SKM-1 treated with dmso at 0.1 percent for 144 hours (cell line): ENCODE results near the gene FAM83F.
A peak's percentile ranks its signal among the peaks of the same experiment; 100 is the strongest.
"Not testable (repeated sequence)": the region's sequence is repeated elsewhere in the genome, so short reads cannot be mapped to it uniquely, and the experiment has no call there.

Experiments
- DNase-seq: peaks from one replicate; lab custom pipeline; 2025; ENCODE audit not compliant: unreplicated experiment; lab: John Stamatoyannopoulos, UW

Gene FAM83F

DNA sequence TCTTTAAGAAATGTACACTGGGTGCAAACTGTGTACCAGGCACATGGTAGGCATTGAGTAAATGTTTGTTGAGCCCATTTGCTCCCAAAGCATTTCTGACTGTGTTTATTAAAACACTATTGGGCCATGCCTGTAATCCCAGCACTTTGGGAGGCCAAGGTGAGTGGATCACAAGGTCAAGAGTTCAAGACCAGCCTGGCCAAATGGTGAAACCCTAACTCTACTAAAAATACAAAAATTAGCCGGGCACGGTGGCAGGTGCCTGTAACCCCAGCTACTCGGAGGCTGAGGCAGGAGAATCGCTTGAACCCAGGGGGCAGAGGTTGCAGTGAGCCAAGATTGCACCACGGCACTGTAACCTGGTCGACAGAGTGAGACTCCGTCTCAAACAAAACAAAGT is 1.9 kb upstream of the FAM83F start:
- DNase-seq, result not testable (repeated sequence)

DNA sequence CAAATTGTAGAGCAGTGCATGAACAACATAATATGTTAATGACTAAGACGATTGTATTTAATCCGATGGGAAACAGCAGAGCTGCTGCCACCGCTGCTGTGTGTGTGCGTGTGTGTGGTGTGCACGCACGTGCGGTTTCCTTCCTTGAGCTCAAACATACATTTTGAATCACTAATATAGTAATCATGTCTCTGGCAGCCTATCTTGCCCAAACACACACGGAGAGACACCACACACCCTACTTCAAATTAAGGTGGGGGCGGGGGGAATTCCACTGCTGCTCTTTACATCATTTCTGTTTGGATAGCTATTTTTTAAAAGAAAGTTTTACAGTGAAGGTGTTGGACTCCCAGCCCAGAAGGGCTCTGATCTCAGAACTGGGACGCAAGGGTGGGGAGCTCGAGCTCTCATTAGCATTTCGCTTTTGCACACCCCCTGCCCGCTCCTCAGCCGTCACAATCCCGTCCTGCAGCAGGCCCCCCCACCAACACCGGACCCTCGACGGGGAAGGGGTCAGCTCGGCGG is 651 bp upstream of the FAM83F start:
- no peak for DNase-seq

DNA sequence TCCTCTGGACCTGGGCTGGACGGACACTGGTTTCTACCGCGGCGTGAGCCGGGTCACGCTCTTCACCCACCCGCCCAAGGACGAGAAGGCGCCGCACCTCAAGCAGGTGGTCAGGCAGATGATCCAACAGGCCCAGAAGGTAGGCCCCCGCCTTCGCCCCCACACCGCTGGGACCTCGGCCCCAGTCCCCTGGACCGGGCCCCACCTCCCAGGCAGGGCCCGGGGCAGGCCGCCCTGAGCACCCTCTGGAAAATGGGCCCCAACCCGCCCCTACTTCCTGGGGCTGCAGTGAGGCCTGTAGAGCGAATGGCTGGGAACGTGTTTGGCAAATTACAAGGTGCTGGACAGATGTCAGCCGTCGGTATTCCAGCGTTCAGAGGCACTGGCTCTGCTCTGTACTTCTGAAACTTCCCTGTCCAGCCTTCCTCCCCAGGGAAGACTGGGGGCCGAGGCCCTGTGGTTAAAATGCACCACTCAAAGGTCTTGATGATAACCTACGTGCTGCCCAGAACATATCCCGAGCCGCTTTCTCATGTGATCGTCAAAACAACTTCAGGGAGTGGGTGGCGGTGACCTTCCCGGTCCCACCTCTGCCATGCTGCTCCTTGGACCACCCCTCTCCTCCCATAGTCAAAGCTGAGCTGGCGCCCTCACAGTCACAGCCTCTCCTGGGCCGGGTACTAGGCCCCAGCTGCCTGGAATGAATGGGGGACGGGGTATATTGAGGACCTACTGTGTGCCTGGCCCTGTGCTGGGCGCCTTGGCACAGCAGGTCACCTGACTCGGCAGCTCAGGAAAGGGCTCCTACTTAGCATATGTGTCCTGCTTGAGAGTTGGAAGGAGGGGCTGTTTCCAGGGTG is 869 bp downstream of the FAM83F start:
- no peak for DNase-seq

DNA sequence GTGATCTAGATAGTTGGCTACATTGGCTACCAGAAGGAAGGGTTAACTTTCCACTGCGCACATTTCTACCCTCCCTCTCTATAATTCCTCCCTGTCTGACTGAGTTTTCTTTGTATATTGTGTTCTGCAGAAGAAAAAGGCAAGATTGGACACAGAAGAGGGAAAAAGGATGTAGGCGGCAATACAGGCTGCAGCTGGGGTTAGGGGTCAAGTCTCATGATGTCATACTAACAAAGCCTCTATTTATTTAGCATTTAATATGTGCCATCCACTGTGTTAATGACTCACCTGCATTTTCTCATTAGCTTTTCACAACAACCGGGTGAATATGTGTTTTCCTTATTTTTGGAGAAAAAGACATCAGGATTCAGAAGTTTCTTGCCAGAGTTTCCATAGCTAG is 2.0 kb downstream of the FAM83F start:
- DNase-seq, result no peak

DNA sequence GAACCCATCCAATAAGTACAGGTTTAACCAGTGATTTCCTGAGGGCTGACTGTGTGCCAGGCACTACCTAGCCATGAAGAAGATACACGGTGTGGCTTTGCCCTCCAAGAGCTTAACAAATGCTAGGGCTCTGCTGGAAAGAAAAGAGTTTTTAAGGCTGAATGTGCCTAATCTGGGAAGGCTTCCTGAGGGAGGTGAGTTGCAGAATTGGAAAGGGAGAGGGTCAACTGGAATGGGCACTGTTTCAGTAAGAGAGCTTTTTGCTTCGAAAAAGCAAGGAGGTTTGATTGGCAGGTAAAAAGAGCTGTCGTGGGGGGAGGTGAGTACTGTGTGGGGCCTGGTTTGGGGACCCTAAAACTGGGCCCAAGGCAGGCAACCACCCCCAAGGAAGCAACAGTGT is 2.7 kb downstream of the FAM83F start:
- no peak for DNase-seq

DNA sequence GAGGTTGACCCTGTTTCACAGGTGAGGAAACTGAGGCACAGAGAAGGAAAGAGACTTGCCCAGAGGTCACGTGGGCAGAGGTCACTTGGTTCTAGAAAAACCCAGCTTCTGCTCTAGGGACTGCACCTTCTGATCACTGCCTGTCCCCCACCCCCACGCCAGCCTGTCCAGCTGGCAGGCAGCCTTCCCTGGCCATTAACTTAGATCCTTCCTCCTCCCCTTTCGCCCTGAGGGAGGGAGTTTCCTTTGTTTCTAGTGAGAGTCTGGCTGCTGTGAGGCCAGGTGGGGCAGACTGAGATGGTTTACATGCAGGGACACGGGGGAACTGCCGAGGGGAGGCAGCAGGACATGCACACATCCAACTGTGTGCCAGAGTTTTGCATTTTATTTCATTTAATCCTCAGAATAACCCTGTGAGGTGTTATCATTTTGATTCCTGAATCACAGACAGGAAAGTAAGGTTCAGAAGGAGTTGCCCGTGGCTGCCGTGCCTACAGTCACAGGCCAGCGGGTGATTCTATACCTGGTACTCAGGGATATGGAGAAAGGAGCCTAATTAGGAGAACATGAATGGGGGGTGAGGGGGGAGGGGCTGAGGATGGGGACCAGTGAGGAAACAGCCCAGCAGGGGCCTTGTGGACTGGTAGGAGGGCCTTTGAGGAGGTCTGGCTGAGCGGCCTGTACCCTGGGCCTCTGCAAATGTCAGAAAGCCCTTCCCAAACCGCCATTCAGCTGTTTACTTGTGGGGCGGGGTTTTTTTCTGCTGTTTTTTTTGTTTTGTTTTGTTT is 3.4 kb downstream of the FAM83F start:
- no peak for DNase-seq

DNA sequence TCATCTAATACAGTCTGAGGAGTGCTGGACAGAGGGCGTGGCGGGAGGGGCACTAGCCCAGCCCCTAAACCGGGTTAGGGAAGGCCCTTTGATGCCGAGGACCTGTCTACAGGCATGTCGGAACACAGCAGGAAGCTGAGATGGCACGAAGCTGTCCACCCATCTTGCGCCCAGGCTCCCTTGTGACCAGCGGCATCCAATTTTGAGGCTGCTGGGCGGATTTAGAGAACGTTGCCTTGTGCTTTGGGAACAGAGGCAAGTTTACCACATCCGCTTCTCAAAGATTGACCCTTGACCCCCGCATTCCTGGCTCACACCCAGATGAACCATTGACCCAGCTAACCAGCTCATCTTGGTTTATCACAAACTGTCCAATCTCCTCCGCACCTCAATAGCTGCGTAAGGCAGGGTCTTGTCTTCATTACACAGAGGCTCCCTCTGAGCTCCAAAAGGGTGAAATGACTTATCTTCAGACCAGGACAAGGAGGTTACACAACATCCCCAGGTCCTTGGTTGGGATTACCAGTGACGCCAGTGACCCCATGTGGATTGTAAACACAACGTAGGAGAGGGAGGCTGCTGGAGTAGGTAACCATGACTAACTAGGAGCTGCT is 4.5 kb downstream of the FAM83F start:
- no peak for DNase-seq

DNA sequence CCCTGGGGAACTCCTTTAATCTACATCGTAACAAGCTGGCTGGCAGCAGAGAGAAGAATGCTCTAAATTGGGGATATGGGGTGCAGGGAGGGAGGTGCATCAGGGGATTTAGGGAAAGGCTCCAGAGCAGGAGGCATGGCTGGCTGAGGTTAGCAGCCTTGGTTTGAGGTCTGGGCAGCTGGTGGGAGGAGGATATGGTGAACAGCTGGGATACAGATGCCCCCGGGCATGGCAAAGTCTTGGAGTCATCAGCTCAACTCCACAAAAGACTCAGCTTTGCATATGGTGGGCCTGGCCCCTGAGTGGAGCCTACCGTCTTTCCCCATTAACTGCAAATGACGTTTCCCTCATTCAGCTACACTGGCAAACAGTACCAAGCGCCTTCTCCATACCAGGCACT is 5.4 kb downstream of the FAM83F start:
- no peak for DNase-seq

DNA sequence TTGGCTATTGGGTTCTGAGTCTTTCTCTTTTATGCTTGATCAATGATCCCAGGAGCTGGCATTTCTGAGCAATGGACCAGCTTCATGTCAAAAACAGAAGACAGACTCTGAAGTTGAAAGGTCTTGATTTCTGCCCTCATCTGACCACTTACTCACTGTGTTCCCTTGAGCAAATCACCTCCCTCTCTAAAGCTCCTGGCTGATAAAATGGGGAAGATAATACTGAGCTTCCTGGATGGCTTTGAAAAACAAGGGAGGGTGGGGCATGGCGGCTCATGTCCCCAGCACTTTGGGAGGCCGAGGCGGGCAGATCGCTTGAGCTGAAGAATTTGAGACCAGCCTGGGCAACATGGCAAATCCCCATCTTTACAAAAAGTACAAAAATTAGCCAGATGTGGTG is 6.4 kb downstream of the FAM83F start:
- DNase-seq, result no peak

DNA sequence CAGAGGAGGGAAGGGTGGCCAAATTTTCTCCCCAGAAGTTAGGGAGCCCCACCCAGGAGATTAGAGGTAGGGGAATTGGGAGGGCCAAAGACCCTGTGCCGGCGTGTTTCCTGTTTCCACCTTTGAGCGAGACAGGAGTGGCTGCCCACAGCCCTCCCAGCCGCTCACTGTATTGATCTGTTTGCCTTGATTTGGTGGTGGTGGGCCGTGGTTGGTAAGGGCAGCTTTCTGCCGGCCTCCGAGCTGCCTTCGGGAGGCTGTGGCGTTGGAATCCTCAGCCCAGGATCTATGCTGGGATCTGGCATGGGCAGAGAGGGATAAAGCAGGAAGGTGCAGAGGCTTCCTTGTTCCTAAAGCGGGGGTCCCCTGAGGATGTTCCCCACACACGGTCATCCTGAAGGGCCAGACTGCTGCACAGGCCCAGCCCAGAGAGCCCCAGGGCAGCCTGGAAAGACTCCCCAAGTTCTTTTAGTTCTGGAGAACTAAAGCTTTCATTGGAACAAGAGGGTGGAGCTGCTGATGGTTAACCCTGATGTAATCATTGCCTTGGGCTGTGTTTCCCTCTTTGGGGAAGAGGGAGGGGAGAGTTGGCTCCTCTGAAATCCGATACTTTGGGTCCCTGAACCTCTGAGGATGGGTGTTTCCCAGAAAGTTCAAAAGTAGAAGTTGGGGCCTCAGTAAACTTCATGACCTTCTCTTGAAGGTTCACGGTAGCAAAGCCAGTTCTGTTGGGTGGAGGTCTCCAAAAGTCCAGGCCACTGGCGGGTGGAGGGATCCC is 7.2 kb downstream of the FAM83F start:
- no peak for DNase-seq

DNA sequence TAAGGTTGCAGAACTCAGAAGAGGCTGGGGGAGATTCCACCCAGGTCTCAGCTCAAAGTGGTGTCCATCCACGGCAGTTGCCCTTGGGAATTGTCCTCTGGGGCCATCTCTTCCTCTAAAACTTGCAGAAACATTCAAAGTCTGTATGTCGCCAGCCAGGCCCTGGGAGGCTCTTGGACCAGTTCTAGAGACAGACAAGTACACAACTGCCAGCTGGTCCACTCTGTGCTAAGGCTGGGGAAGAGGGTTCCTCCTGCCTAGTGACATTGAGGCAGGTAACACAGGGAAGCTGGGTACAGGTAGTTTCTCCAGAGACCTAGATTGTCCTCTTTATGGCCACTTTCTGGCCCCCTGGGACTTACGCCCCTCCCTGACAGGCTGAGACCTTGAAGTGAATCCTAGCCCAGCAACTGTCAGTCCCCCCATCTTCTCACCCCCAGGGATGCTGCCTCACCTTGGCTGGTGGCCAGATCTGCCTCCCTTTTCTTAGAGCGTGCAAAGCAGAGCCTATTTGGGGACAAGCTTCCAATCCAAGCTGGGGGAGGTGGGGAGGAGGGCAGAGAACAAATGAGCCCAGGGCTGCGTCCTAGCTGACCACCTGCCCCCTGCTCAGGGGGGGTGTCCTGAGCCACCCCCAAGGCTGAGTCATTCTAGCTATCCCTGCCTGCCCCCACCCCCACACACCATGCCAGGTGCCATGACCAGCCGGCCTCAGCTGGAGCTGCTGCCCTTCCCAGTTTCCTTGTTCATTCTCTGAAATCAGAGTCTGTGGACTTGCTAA is 8.4 kb downstream of the FAM83F start:
- DNase-seq, result no peak

DNA sequence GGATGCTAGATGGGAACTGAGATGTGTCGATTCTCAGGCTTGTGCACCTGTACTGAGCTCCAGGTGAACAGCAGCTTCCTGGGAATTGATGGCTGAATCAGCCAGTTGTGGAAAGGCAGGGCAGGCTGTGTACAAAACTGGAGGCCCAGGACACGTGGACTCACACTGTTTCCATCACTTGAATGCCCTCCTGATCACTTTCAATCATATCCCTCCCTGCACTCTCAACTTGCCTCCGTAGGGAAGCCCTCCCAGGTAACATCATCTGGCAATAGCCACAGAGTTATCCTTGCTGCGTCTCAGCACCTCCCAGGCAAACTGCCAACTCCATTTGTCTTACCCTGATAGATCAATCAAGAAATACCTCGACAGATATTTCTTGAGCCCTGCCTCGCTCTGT is 10.1 kb downstream of the FAM83F start:
- DNase-seq, result no peak

DNA sequence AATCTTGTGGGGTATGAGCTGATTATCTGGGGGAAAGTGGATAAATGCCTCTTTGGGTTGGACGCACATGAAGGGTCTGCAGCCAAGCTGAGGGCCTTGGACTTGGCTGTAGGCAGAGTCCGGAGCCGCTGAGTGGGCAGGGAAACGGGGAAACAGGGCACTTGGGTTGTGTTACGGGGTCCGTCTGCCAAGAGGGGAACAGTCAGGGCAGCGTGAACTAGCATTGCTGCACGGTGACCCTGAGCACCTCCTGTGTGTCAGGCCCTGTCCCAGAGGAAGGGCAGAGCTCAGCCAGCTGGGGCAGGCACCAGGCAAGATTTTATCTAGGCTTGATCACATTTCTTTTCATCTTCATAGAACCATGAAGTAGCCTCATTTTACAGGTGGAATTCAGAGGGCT is 11.9 kb downstream of the FAM83F start:
- DNase-seq, result no peak

DNA sequence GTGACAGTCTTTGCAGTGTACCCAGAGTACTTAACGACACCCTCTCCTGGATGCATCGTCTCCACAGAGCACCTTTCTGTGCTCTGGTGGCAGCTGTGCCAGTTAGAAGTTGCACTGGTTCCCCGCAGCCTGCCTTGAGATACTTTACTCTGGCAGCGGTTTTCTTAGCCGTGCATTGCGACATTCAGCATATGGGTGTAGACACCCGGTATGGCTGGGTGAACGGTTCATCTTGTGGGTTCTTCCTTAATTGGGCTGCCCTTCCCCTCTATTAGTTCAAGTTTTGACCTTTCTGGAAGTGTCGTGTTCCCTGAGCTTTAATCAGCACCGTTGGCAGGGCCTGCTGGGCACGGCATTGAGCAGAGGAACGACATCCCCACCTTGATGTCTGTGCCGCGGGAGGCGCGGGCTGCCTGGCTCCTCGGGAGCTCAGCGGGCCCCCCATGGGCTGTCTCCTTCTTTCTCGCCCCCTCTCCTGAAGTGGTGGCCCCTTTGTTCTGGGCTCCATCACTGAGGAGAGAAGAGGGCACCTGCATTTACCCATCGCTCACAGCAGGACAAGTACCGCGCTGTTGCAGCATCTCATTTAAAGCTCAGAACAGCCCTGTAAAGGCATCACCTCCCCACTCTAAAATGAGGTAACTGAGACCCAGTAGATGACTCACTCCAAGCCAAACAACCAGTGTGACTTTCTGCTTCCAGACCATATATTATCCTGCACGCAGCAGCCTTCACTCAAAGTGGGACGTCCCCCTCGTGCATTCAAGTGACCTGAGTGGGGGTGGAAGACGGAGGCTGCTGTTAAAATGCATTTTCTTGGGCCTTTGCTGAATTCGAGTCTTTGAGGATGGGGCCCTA is 13.3 kb downstream of the FAM83F start:
- peak; percentile 87 for DNase-seq

DNA sequence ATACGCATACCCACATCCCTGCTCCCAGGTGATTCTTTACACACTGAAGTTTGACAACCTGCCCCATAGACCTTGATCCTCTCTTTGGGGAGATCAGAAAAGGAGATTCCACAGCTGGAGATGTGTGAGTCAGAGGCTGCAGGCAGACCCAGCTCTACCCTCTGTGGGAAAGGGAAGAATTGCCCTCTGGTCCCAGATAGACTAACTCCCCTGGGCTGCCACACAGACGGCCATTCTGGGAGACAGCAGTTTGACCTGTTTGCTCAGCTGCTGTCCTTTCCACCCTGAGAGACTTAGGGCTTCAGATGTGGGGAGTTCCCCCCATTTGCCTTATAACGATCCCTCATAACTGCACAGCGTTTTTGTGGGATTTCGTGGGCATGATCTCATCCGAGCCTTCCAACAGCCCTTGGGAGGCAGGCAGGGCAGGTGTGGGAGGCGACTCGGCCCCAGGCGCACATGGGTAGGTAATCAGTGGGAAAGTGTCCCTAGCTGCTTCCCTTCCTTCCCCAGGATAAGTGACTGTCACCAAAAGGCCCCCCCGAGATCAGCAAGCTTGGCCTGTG is 14.1 kb downstream of the FAM83F start:
- no peak for DNase-seq

DNA sequence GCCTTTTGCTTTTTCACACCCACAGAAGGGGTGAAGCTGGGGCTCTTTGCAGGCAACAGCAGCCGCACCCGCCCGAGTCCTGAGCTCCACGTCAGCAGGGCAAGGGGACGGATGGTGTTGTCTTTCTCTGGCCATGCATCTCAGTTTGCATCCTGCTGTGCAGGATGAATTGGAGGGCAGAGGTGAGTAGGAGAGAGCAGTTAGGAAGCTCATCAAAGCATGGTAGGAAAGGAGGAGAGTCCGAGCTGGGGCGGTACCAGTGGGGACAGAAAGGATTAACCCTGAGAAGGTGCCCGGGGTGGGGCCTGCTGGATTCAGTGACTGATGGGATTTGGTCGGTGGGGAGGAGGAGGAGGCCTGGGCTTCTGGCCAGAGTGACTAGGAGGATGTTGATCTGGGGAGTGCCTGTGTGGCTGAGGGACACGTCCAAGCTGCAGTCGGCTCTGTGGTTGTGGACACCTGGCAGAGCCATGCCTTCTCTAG is 14.6 kb downstream of the FAM83F start:
- DNase-seq, result no peak

DNA sequence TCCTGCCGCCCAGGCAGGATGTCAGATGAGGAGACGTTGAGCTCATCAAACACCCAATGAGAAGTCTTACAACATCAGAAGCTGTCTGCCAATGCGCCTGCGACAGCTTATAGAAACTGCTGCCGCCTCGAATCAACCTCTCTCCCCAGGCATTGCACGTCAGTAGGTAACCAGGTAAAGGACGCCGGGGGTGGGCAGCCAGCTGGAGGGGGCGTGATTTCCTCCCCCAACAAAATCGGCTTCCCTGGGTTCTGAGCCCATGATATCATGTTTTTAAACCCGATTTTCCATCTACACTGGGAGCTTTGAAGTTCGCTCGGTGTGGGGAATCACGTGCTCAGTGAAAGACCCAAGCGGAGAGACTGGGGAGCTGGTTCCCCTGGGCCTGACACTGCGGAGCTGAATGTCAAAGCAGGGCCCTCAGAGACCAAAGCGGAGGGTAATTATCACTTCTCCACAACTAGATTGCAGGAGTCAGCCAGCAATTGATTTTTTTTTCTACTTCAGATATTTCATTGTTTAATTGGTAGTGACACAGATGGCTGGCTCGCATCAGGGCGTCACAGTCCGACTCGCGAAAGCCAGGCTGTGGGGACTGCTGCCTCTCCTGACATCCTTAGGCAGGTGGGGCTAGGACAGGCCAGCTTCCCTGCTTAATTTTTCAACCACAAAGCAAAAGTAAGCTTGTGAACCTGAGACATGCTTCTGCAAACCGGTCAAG is 15.4 kb downstream of the FAM83F start:
- DNase-seq, result no peak

DNA sequence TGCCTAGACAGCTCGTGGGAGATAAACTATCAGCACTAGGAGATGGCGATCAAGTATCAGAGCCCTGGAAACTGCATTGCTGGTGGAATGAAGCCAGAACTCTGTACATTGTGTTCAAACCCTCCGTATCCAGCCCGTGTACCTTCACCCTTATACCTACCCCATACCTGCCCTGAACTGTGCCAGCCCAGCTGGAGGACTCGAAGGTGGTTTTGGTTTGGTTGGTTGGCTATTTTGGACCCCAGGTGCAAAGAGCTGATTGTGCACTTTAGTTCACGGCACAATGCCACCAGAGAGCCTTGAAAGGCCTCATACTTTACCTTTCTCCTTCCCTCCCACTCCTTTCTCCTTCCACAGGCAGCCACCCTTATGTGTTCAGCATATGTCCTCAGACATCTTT is 16.0 kb downstream of the FAM83F start:
- no peak for DNase-seq
